Measurements from ENCODE around the gene HSD17B12.
A peak's percentile ranks its signal among the peaks of the same experiment; 100 is the strongest.
"Not testable (repeated sequence)": the region's sequence is repeated elsewhere in the genome, so short reads cannot be mapped to it uniquely, and the experiment has no call there.

The HSD17B12 gene

DNA sequence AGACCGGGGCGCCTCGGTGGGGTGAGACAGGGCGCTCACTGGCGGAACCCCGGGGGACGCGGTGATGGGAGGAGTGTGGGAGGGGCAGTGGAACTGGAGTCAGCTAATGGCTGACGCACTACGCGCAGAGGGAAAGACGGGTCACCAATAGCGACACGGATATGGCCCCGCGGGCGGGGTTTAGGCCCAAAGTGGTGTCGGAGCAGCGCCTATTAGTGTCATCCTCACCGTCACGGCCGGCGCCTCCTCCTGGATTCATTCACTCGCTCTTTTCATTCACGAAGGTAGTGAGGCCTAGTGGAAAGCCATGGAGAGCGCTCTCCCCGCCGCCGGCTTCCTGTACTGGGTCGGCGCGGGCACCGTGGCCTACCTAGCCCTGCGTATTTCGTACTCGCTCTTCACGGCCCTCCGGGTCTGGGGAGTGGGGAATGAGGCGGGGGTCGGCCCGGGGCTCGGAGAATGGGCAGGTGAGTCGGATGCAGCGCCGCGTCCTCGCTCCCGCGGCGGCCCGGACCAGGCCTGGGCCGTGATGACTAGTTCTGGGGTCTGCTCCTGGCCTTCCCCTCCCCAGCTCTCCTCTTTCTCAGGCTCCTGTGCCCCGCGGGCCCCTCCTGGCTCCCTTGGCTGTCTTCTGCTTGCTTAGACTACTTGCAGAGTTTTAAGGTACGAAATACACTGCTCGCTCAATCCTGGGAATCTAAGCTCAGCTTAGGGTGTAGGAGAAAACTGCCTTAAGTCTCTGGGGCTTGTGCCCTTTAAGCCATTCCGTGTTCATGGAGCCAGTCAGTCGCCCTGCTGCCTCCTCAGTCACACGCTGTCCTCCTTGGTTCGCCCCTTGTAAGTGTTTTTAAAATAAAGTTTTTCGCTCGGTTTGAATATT is at the start of gene HSD17B12:
TSS of gene HSD17B12 (plus strand) at position 218 of the 880 bp plus-strand sequence. CDS start at position 308, 90 bp downstream.
- in situ Hi-C loops (cut with MboI; ENCODE audit: low pct_unique_long_range_greater_than_20kb, low sequenced_read_pairs), result no loop called here
- peak; percentile 93 for DNase-seq

- no peak for DNase-seq
- in situ Hi-C loops (cut with MboI; ENCODE audit: low pct_unique_long_range_greater_than_20kb, low sequenced_read_pairs), result no loop called here
These were observed 48.8 kb upstream of the HSD17B12 start for GRCh38 chr11:43631732-43632131.

GRCh38 chr11:43632181-43632580 is 48.4 kb upstream of the HSD17B12 start:
- in situ Hi-C loops (cut with MboI; ENCODE audit: low pct_unique_long_range_greater_than_20kb, low sequenced_read_pairs), result no loop called here
- no peak for DNase-seq

- no peak for DNase-seq
- in situ Hi-C loops (cut with MboI; ENCODE audit: low pct_unique_long_range_greater_than_20kb, low sequenced_read_pairs), result no loop called here
These were observed 41.8 kb upstream of the HSD17B12 start for GRCh38 chr11:43638717-43639116.

DNA sequence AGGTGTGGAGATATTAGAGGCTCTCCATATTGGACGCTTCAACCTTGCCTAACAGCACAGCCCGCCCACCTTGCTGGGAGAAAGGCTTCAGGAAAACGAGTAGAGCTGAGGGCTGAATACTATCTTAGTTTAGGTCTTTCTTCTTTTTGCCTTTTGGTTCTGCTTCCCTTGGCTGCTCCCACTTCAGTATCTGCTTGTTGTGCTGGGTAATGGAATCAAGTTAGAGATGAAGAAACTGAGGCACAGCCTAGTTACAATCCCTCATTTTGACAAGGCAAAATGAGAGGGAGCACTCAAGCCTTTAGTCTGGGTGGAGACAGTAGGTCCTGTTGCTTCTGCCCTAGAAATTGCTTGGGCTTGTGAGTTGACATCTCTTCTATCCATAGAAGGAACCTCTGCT is 41.3 kb upstream of the HSD17B12 start:
- DNase-seq, result no peak
- in situ Hi-C loops (cut with MboI; ENCODE audit: low pct_unique_long_range_greater_than_20kb, low sequenced_read_pairs), result no loop called here

- DNase-seq, result no peak
- in situ Hi-C loops (cut with MboI; ENCODE audit: low pct_unique_long_range_greater_than_20kb, low sequenced_read_pairs), result no loop called here
These were observed 40.6 kb upstream of the HSD17B12 start for GRCh38 chr11:43639920-43640319.

DNA sequence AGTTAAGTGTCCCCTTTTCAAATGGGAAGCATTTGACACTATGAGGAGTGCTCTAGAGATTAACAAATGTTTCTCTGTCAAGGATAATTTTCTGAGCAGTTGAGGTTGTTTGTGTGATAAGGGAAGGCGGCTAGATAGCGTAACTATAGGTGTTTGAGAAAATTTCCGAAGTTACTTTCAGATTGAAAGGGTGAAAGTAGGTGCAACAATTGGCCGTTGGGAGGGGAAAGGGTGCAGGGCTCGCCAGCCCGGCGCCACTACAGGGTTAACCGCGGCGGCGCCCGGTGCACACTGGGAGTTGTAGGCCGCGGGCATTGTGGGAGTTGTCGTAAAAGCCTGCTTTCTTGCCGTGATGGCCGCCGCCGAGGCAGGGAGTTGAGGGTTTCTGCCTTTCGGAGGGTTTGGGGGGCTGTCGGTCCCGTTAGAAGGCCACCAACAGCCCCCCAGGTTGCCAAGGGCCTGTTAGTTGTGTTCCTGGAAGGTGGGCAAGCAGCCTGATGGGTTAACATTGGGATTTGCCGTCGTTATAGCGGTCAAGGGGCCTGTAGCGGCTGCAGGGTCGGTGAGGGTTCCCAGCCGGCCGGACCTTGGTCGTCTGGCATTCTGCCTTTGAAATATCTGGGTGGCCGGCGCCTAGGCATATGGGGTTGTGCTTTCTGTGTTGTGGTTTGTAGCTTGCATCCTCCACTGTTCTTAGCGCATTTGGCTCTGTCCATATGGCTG is 36.5 kb upstream of the HSD17B12 start:
- peak; percentile 77 for DNase-seq
- in situ Hi-C loops (cut with MboI; ENCODE audit: low pct_unique_long_range_greater_than_20kb, low sequenced_read_pairs), result no loop called here

DNA sequence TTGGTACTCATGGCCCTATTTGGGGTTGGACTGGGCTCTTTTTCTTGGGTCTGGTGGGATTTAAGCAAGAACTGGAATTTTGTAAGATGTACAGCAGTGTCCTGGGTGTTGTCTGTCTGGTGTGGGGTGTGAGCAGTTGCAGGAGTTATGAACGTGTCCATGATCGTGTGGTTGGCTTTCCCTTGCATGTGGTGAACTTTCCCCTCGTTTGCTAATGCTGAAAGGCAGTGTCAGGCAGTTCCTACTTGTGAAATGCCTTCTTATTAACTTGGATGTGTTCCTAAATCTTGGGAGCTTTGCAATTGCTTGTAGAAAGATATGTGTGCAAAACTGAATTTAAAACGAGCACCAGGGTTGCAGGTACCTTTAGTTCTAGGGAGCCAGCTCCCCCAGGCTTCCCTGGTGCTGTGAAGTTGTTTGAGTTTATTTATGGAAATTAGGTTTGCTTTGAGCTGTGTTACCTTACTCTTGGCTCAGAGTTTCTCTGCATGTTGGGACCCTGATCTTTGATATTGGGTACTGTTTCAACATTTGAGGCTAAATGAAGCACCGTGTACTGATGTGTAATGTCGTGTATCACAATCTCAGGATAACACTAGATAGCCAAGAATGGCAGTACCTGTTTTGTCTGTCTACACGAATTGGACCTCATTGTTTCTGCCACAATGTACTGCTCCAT is 35.8 kb upstream of the HSD17B12 start:
- DNase-seq, result peak; percentile 17
- in situ Hi-C loops (cut with MboI; ENCODE audit: low pct_unique_long_range_greater_than_20kb, low sequenced_read_pairs), result no loop called here

- no peak for DNase-seq
- in situ Hi-C loops (cut with MboI; ENCODE audit: low pct_unique_long_range_greater_than_20kb, low sequenced_read_pairs), result no loop called here
These were observed 33.8 kb upstream of the HSD17B12 start for GRCh38 chr11:43646767-43647166.

DNA sequence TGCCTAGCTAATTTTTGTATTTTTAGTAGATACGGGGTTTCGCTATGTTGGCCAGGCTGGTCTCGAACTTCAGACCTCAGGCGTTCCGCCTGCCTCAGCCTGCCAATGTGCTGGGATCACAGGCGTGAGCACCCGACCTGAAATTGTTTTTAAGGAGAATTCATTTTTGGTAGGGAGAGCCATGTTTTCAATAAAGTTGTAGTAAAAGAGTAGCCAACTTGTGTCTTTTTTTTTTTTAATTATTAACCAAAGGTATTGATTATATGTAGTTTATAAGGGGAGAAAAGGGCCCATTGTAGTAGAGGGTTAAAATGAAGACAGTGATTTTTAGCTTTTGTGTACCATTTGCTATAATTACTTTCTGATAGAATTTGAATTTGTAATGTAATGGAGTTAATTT is 31.6 kb upstream of the HSD17B12 start:
- in situ Hi-C loops (cut with MboI; ENCODE audit: low pct_unique_long_range_greater_than_20kb, low sequenced_read_pairs), result no loop called here

GRCh38 chr11:43649501-43649900 is 31.0 kb upstream of the HSD17B12 start:
- no peak for DNase-seq
- in situ Hi-C loops (cut with MboI; ENCODE audit: low pct_unique_long_range_greater_than_20kb, low sequenced_read_pairs), result no loop called here

More for the DNA sequence above, 31.6 kb upstream of the HSD17B12 start:
- no peak for DNase-seq

DNA sequence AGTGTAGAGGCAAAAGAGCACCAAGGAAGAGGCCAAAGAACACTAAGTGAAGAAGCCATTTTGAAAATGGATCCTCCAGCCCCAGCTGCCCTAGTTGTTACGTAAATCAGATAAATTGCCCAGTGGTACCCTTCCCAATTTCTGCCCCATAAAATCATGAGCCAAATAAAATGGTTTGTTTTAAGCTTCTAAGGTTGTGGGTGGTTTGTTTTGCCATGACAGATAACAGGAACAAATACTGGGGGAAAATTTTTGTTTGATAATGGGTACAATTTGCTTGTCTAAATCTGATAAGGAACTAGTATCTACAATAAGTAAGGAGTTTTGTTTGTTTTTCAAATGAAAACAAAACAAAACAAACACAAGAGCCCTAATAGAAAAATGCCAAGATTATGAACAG is 30.6 kb upstream of the HSD17B12 start:
- in situ Hi-C loops (cut with MboI; ENCODE audit: low pct_unique_long_range_greater_than_20kb, low sequenced_read_pairs), result no loop called here
- DNase-seq, result no peak

DNA sequence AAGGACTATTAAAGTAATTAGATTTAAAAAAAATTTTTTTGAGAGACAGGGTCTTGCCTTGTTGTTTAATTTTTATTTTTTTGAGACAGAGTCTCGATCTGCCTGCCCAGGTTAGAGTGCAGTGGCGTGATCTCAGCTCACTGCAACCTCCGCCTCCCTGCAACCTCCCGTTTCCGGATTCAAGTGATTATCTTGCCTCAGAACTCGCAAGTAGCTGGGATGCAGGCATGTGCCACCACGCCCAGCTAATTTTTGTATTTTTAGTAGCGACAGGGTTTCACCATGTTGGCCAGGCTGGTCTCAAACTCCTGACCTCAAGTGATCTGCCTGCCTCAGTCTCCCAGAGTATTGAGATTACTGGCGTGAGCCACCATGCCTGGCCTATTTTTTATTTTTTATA is 17.5 kb upstream of the HSD17B12 start:
- DNase-seq; in situ Hi-C loops (cut with MboI; ENCODE audit: low pct_unique_long_range_greater_than_20kb, low sequenced_read_pairs): not testable (repeated sequence)

DNA sequence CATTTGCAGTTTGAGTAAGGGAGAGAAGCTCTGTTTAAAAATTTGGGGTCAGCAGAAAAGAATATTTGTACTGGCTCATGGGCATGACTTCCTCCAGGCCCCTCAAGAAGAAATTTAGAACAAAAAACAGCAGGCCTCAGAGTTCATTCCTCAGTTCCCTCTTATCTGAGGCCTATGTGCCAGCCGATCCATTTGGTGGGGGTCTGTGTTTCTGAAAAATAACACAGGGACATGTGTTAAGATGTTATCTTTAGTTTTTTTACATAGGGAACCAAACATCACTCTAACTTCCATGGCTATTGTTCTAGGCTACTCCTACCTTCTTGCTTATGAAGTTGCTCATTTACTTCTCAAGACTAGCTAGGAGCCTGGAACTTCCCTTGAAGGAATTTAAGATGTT is 16.2 kb upstream of the HSD17B12 start:
- in situ Hi-C loops (cut with MboI; ENCODE audit: low pct_unique_long_range_greater_than_20kb, low sequenced_read_pairs), result no loop called here
- DNase-seq, result no peak

DNA sequence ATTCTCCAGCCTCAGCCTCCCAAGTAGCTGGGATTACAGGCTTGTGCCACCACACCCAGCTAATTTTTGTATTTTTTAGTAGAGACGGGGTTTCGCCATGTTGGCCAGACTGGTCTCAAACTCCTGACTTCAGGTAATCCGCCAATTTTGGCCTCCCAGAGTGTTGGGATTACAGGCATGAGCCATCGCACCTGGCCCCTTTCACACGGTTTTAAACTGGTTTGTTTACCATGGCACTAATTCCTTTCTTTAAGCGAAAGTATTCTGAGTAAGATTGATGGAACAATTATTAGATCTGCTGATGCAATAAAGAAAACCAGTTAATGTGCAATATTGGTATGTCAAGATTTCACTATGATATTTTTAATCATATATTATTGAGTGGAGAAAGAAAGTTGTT is 9.3 kb upstream of the HSD17B12 start:
- in situ Hi-C loops (cut with MboI; ENCODE audit: low pct_unique_long_range_greater_than_20kb, low sequenced_read_pairs); DNase-seq: not testable (repeated sequence)

DNA sequence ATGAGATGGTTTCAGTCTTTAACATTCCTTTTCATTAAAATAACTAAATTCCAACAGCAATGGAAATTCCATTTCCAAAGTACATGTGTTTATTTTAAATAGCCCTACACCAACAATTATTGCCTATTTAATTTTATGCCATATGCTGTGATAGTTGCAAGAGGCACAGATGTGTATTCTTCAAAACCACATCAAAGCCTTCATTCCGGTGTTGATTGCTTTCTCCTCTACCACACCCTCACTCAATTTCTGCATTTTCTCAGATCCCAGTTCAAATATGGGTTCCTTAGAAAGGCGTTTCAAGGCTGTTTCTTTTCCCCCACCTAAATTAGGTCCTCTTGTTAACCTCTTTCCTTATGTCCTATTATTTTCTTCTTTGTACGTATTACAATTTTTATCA is 6.0 kb upstream of the HSD17B12 start:
- in situ Hi-C loops (cut with MboI; ENCODE audit: low pct_unique_long_range_greater_than_20kb, low sequenced_read_pairs), result no loop called here

GRCh38 chr11:43676933-43677332 is 3.6 kb upstream of the HSD17B12 start:
- in situ Hi-C loops (cut with MboI; ENCODE audit: low pct_unique_long_range_greater_than_20kb, low sequenced_read_pairs), result no loop called here
- DNase-seq, result no peak

More for the DNA sequence above, 6.0 kb upstream of the HSD17B12 start:
- DNase-seq, result no peak

DNA sequence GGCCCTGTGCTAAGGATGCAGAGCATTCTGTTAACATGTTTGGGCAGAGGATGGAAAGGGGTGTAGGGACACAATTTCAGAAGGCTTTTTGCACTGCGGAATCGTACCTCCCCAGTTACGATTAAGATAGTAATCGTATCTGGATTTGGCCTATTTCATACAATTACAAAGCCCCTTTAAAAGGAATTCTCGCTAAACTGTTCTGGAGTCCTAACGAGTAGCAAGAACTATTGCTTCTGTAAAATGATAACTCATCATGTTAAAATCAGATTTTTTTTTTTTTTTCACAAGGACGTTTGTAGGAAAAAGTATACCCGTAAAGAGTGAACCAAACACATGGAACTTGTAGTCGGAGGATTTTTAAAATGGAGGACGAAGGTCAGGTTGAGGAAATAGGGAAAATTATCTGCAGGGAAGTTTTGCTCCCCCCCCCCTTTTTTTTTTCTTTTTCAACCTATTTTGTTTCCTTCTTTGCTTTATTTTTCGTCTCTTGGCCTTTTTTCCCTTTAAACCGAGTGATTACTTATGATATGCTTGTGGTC is 934 bp downstream of the HSD17B12 start:
- in situ Hi-C loops (cut with MboI; ENCODE audit: low pct_unique_long_range_greater_than_20kb, low sequenced_read_pairs), result no loop called here
- peak; percentile 68 for DNase-seq

DNA sequence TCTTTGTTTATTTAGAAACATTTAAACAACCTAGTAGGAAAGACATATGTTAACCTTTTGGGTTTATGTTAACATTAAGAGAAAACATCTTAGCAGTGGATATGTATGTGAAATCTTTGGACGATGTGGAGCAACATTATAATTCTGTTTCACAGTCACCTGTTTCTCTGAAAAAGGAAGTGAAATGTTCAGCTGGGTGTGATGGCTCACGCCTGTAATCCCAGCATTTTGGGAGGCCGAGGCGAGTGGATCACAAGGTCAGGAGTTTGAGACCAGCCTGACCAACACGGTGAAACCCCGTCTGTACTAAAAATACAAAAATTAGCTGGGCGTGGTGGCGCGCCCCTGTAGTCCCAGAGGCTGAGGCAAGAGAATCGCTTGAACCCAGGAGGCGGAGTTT is 1.5 kb downstream of the HSD17B12 start:
- in situ Hi-C loops (cut with MboI; ENCODE audit: low pct_unique_long_range_greater_than_20kb, low sequenced_read_pairs), result not testable (repeated sequence)
- DNase-seq, result peak; percentile 40
